ENCODE measurements around the gene AFDN.

Gene AFDN

GRCh38 chr6:167826896-167827582 lies at the start of gene AFDN:
TSS of gene AFDN (plus strand) at chr6:167826911. CDS start at chr6:167827133, 222 bp downstream.
- DNase-seq (ENCODE audit: low read depth) = no peak
- peak within 1 kb of the TSS; percentile 79 for H3K4me3 ChIP-seq (ENCODE audit: control insufficient read depth, low read depth, low read length)
- TF ChIP-seq CTCF (conservative IDR thresholded peaks at IDR 0.05; ENCODE audit: control insufficient read depth, insufficient read depth, low read depth, low read length) = no peak

- no peak overlapping the region for H3K4me3 ChIP-seq (ENCODE audit: control insufficient read depth, low read depth, low read length)
- DNase-seq (ENCODE audit: low read depth) = no peak
- no peak for TF ChIP-seq CTCF (conservative IDR thresholded peaks at IDR 0.05; ENCODE audit: control insufficient read depth, insufficient read depth, low read depth, low read length)
Measured at GRCh38 chr6:167778497-167779128, 48.1 kb upstream of the AFDN start.

- DNase-seq (ENCODE audit: low read depth) = no peak
- no peak overlapping the region for H3K4me3 ChIP-seq (ENCODE audit: control insufficient read depth, low read depth, low read length)
- no peak for TF ChIP-seq CTCF (conservative IDR thresholded peaks at IDR 0.05; ENCODE audit: control insufficient read depth, insufficient read depth, low read depth, low read length)
Measured at GRCh38 chr6:167779129-167779992, 47.4 kb upstream of the AFDN start.

GRCh38 chr6:167779993-167780655 lies 46.6 kb upstream of the AFDN start:
- no peak for TF ChIP-seq CTCF (conservative IDR thresholded peaks at IDR 0.05; ENCODE audit: control insufficient read depth, insufficient read depth, low read depth, low read length)
- no peak for DNase-seq (ENCODE audit: low read depth)
- no peak overlapping the region for H3K4me3 ChIP-seq (ENCODE audit: control insufficient read depth, low read depth, low read length)

GRCh38 chr6:167781066-167781767 lies 45.5 kb upstream of the AFDN start:
- no peak for TF ChIP-seq CTCF (conservative IDR thresholded peaks at IDR 0.05; ENCODE audit: control insufficient read depth, insufficient read depth, low read depth, low read length)
- DNase-seq (ENCODE audit: low read depth) = no peak
- H3K4me3 ChIP-seq (ENCODE audit: control insufficient read depth, low read depth, low read length) = no peak overlapping the region

GRCh38 chr6:167781868-167782267 lies 44.8 kb upstream of the AFDN start:
- no peak overlapping the region for H3K4me3 ChIP-seq (ENCODE audit: control insufficient read depth, low read depth, low read length)
- TF ChIP-seq CTCF (conservative IDR thresholded peaks at IDR 0.05; ENCODE audit: control insufficient read depth, insufficient read depth, low read depth, low read length) = no peak
- DNase-seq (ENCODE audit: low read depth) = no peak

All from fibroblast of mammary gland (primary cell).